Esophagus muscularis mucosa (tissue), 4 donors: ENCODE results near the gene CPEB3. TPM values are rescaled to one million over a fixed set of nuclear protein-coding genes. Genes with fewer than 3 reads are reported as not detected.

Source experiments
- DNase-seq: peaks from one replicate; pipeline ENCODE4 v3.0.0-alpha.2; 2017; ENCODE audit errors: extremely low spot score
- H3K27ac ChIP-seq, 4 donors: fragments of 200-600 bp; sonication (generic); replicated peaks in 1 of 4; 1 replicate in 3 of 4; 2 replicates in 1 of 4; pipeline ENCODE4 v1.5.1; 2016 to 2019; ENCODE audit warnings: mild to moderate bottlenecking in 1 of 4
- H3K27me3 ChIP-seq, 4 donors: fragments of 200-600 bp; sonication (generic); one replicate each; pipeline versions ENCODE4 v1.5.1 to v1.6.0; 2016 to 2019
- H3K36me3 ChIP-seq, 4 donors: fragments of 200-600 bp; sonication (generic); one replicate each; pipeline ENCODE4 v1.5.1; 2016 to 2019
- H3K4me1 ChIP-seq, 4 donors: fragments of 200-600 bp; sonication (generic); one replicate each; pipeline ENCODE4 v1.5.1; 2016 to 2019
- H3K4me3 ChIP-seq, 4 donors: fragments of 200-600 bp; sonication (generic); 1 replicate in 2 of 4; 2 replicates in 2 of 4; pipeline ENCODE4 v1.5.1; 2016 to 2019; ENCODE audit warnings: mild to moderate bottlenecking in 4 of 4, moderate library complexity in 1 of 4
- H3K9me3 ChIP-seq, 4 donors: fragments of 200-600 bp; sonication (generic); 1 replicate in 3 of 4; 2 replicates in 1 of 4; pipeline ENCODE4 v1.5.1; 2016 to 2019
- EP300 ChIP-seq: sonication (generic); formaldehyde crosslinking; IDR thresholded peaks from one replicate; pipeline ENCODE4 v1.6.1; 2017; ENCODE audit warnings: antibody characterized with exemption
- POLR2A ChIP-seq: fragments of 450-650 bp; IDR thresholded peaks from one replicate; pipeline ENCODE4 v1.6.1; 2017; ENCODE audit warnings: antibody characterized with exemption, moderate library complexity, mild to moderate bottlenecking, low read depth
- POLR2AphosphoS5 ChIP-seq, 2 donors: sonication (generic); formaldehyde crosslinking; IDR thresholded peaks; one replicate each; pipeline ENCODE4 v1.6.1; 2017; ENCODE audit warnings: antibody characterized with exemption in 2 of 2
- WGBS: methylation state at CpG from one replicate; pipeline ENCODE4 v1.1.5; 2018; 5-methylcytosine and 5-hydroxymethylcytosine counted together
- intact Hi-C: fragments of 100-400 bp; cut with DNase I; formaldehyde crosslinking; loops from one replicate; pipeline ENCODE4 v1.15.1; 2023
- total RNA-seq, 4 donors: library from RNA; depleted of rRNA; stranded (reverse); fragments of >200 nt; gene quantifications; one replicate each; pipeline versions ENCODE4 v1.1.0 to v1.2.1, GENCODE V29; 2016
- TF ChIP-seq, protein P1 (sequence below), 3 experiments: fragments of 200-600 bp in 2 of 3; fragments of 450-650 bp in 1 of 3; sonication (generic) in 2 of 3; IDR thresholded peaks; one replicate each; pipeline ENCODE4 v1.5.1; 2017 to 2019; ENCODE audit warnings: antibody characterized with exemption in 3 of 3, mild to moderate bottlenecking in 2 of 3, moderate library complexity in 1 of 3

Gene CPEB3
- total RNA-seq, 4 donors from 2014 or later = 6.8 to 11.0 (median 10.4) TPM

DNA sequence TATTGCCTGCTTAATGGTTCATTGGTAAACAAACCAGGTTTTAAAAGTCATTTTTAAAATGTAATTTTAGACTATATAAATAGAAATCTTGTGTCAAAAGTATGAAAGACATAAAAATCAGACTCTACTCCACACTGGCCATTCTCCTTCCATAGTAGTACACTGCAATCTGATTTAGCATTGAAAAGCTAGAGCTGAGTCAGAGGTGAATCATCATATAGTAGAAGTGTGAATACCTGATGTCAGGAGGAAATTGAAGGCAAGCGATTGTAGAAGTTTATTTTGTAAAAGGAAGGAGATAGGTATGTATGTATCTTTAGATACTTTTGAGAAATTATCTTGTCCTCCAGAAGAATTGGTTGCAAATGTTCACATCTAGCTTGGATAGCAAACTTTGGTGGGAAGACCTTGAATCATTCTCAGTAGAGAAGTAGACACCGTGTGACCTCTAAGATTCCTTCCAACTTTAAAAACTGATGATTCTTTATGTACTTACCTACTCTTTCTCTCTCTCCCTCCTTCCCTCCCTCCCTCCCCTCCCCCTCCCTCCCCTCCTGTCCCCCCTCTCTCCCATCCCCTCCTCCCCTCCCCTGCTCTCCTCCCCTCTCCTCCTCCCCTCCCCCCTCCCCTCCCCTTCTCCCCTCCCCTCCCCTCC lies 279.2 kb downstream of the CPEB3 start:
- H3K9me3 ChIP-seq = no peaks in the 10 kb centered on the region
- H3K27me3 ChIP-seq = no peaks in the 10 kb centered on the region
- TF ChIP-seq POLR2A (no peak), EP300 (no peak)
- WGBS = 95% methylated on average over 2 of the region's 2 CpGs
- peaks cover 13 to 84% (median 61%) of the 10 kb centered on the region in 4 donors for H3K36me3 ChIP-seq
- DNase-seq = no peak
- H3K4me1 ChIP-seq = no peaks in the 10 kb centered on the region
- intact Hi-C loops = no loop called here
- no peak overlapping the region for H3K27ac ChIP-seq
- H3K4me3 ChIP-seq = no peak overlapping the region

DNA sequence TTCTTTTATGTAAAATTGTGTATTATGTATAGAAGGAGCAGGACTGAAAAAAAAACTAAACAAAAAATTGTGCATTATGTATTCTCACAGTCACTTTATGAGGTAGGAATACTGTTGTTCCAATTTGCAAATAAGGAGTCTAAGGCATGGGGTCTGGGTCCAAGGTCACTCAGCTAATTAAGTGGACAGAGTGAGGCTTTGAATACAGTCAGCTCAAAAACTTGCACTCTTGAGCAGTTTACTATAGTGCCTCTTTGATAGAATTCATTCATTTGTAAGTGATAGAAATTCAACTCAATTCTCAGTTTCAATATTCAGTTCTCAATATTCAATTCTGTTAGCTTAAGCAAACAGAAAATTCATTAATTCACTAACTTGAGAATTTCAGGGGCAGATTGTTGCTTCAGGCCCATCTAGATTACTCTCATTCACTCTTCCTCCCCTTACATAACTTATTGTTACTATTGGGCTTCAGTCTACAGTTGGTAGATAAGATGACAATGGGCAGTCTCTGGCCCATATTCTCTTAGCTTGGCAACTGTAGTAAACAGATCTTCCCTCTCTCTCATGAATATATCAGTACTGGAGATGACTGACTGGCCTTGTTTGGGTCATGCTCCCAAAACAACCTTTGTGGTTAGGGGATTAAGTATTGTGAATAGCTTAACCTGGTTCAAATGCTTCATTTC lies 280.7 kb downstream of the CPEB3 start:
- Histone ChIP-seq H3K9me3 (no peaks in the 10 kb centered on the region), H3K4me3 (no peak overlapping the region), H3K27me3 (no peaks in the 10 kb centered on the region), H3K27ac (no peak overlapping the region), H3K4me1 (no peaks in the 10 kb centered on the region), H3K36me3 (peaks cover 17 to 78% (median 49%) of the 10 kb centered on the region in 4 donors)
- intact Hi-C loops = no loop called here
- TF ChIP-seq EP300 (no peak), POLR2A (no peak), POLR2AphosphoS5 (IDR thresholded peaks at IDR 0.05) (no peak)
- TF ChIP-seq, protein P1, sequence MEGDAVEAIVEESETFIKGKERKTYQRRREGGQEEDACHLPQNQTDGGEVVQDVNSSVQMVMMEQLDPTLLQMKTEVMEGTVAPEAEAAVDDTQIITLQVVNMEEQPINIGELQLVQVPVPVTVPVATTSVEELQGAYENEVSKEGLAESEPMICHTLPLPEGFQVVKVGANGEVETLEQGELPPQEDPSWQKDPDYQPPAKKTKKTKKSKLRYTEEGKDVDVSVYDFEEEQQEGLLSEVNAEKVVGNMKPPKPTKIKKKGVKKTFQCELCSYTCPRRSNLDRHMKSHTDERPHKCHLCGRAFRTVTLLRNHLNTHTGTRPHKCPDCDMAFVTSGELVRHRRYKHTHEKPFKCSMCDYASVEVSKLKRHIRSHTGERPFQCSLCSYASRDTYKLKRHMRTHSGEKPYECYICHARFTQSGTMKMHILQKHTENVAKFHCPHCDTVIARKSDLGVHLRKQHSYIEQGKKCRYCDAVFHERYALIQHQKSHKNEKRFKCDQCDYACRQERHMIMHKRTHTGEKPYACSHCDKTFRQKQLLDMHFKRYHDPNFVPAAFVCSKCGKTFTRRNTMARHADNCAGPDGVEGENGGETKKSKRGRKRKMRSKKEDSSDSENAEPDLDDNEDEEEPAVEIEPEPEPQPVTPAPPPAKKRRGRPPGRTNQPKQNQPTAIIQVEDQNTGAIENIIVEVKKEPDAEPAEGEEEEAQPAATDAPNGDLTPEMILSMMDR (IDR thresholded peaks at IDR 0.05) = no peak
- DNase-seq = no peak

DNA sequence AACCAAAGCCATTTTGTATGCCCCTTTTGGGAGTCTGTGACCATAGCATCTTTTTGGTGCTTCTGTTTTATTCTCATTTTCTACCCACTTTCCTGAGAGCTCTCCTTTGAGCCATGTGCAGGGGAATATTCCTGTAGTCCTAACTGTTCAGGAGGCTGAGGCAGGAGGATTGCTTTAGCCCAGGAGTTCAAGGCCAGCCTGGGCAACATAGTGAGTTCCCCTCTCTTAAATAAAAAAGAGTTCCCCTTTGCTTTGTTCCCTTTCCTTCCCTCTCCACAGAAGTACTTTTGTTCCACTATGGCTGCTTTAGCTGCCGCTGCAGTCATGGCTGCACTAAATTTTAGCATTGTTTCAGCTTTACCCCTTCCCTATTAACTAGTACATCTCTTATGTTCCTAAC lies 281.4 kb downstream of the CPEB3 start:
- Histone ChIP-seq H3K4me3 (no peak overlapping the region), H3K27me3 (no peaks in the 10 kb centered on the region), H3K27ac (no peak overlapping the region), H3K36me3 (peaks cover 11 to 74% (median 48%) of the 10 kb centered on the region in 4 donors), H3K4me1 (no peaks in the 10 kb centered on the region), H3K9me3 (no peaks in the 10 kb centered on the region)
- 95% methylated on average over 1 of the region's 1 CpG for WGBS
- intact Hi-C loops = no loop called here
- no peak for DNase-seq
- TF ChIP-seq POLR2AphosphoS5 (IDR thresholded peaks at IDR 0.05) (no peak), POLR2A (no peak), EP300 (no peak)
- TF ChIP-seq, protein P1 (IDR thresholded peaks at IDR 0.05) = no peak

DNA sequence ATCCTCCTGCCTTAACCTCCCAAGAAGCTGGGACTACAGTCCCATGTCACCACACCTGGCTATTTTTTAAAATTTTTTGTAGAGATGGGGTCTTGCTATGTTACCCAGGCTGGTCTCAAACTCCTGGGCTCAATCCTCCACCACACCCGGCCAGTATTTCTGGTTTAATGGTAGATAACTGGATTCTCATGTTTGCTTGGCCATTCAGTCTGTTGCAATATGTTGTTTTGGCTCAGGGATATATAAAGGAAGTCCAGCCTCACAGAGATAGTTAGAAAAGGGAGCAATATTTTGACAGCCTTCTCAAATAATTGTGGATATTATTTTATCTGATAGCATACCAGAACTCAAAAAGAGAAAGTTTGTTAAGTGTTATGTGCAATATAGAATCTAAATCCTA lies 284.9 kb downstream of the CPEB3 start:
- 100% methylated on average over 1 of the region's 1 CpG for WGBS
- no peak for DNase-seq
- Histone ChIP-seq H3K27ac (no peak overlapping the region), H3K27me3 (no peaks in the 10 kb centered on the region), H3K4me1 (no peaks in the 10 kb centered on the region), H3K9me3 (no peaks in the 10 kb centered on the region), H3K36me3 (peaks cover 10 to 55% (median 42%) of the 10 kb centered on the region in 4 donors), H3K4me3 (no peak overlapping the region)
- TF ChIP-seq POLR2A (no peak), EP300 (no peak), POLR2AphosphoS5 (IDR thresholded peaks at IDR 0.05) (no peak)
- TF ChIP-seq, protein P1 (IDR thresholded peaks at IDR 0.05) = no peak
- intact Hi-C loops = no loop called here

DNA sequence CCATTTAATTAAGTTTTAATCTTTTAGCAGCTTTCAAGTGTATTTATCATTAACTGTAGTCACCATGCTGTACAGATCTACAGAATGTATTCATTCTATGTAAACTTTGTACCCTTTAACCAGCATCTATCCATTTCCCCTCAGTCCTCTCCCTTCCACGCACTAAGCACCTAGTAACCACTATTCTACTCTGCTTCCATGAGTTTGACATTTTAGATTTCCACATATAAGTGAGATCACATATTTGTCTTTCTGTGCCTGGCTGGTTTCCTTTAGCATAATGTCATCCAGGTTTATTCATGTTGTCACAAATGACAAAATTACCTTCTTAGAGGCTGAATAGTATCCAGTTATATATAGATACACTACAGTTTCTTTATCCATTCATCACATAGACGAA lies 287.6 kb downstream of the CPEB3 start:
- WGBS = 76% methylated on average over 2 of the region's 2 CpGs
- TF ChIP-seq, protein P1 (IDR thresholded peaks at IDR 0.05) = no peak
- no peak for TF ChIP-seq EP300
- TF ChIP-seq POLR2AphosphoS5 (IDR thresholded peaks at IDR 0.05) = no peak
- no peak for TF ChIP-seq POLR2A
- peaks cover 10 to 56% (median 37%) of the 10 kb centered on the region in 4 donors for H3K36me3 ChIP-seq

More for the DNA sequence above, 287.6 kb downstream of the CPEB3 start:
- Histone ChIP-seq H3K27me3 (no peaks in the 10 kb centered on the region), H3K27ac (no peak overlapping the region), H3K9me3 (no peaks in the 10 kb centered on the region), H3K4me1 (no peaks in the 10 kb centered on the region), H3K4me3 (no peak overlapping the region)
- intact Hi-C loops = no loop called here
- no peak for DNase-seq
